Measurements from ENCODE around the gene EEFSEC.

EEFSEC gene

GRCh38 chr3:128301186-128302023 lies 148.1 kb downstream of the EEFSEC start:
- TF ChIP-seq POLR2AphosphoS5 (IDR thresholded peaks at IDR 0.05; ENCODE audit: low read depth) (no peak), GABPA (IDR thresholded peaks at IDR 0.05; ENCODE audit: low read depth) (no peak), CTCF (IDR thresholded peaks at IDR 0.05; ENCODE audit: insufficient read depth, low read length) (no peak), SPI1 (IDR thresholded peaks at IDR 0.05; ENCODE audit: borderline replicate concordance, low read depth) (no peak), REST (IDR thresholded peaks at IDR 0.05; ENCODE audit: insufficient replicate concordance, low read depth) (no peak)
- DNase-seq (ENCODE audit: low read depth in 1 of 2, low spot score in 1 of 2) = no peak
- no peak overlapping the region for H3K27ac ChIP-seq (replicated peaks)
- H3K27me3 ChIP-seq (ENCODE audit: insufficient read depth, poor library complexity, severe bottlenecking) = no peaks in the 10 kb centered on the region
- no peak overlapping the region for H3K4me3 ChIP-seq (replicated peaks; ENCODE audit: insufficient read depth, low read length)

GRCh38 chr3:128306481-128306880 lies 153.2 kb downstream of the EEFSEC start:
- no peak overlapping the region for H3K27ac ChIP-seq (replicated peaks)
- no peak for TF ChIP-seq SPI1 (IDR thresholded peaks at IDR 0.05; ENCODE audit: borderline replicate concordance, low read depth)
- no peak for TF ChIP-seq REST (IDR thresholded peaks at IDR 0.05; ENCODE audit: insufficient replicate concordance, low read depth)
- TF ChIP-seq CTCF (IDR thresholded peaks at IDR 0.05; ENCODE audit: insufficient read depth, low read length) = no peak
- no peak for TF ChIP-seq GABPA (IDR thresholded peaks at IDR 0.05; ENCODE audit: low read depth)
- TF ChIP-seq POLR2AphosphoS5 (IDR thresholded peaks at IDR 0.05; ENCODE audit: low read depth) = no peak
- H3K27me3 ChIP-seq (ENCODE audit: insufficient read depth, poor library complexity, severe bottlenecking) = no peaks in the 10 kb centered on the region
- no peak overlapping the region for H3K4me3 ChIP-seq (replicated peaks; ENCODE audit: insufficient read depth, low read length)
- no peak for DNase-seq (ENCODE audit: low read depth in 1 of 2, low spot score in 1 of 2)

GRCh38 chr3:128307029-128307633 lies 153.8 kb downstream of the EEFSEC start:
- Histone ChIP-seq H3K27ac (replicated peaks) (no peak overlapping the region), H3K4me3 (replicated peaks; ENCODE audit: insufficient read depth, low read length) (no peak overlapping the region), H3K27me3 (ENCODE audit: insufficient read depth, poor library complexity, severe bottlenecking) (no peaks in the 10 kb centered on the region)
- no peak for TF ChIP-seq CTCF (IDR thresholded peaks at IDR 0.05; ENCODE audit: insufficient read depth, low read length)
- TF ChIP-seq GABPA (IDR thresholded peaks at IDR 0.05; ENCODE audit: low read depth) = no peak
- TF ChIP-seq REST (IDR thresholded peaks at IDR 0.05; ENCODE audit: insufficient replicate concordance, low read depth) = no peak
- TF ChIP-seq POLR2AphosphoS5 (IDR thresholded peaks at IDR 0.05; ENCODE audit: low read depth) = no peak
- DNase-seq (ENCODE audit: low read depth in 1 of 2, low spot score in 1 of 2) = no peak

All from HL-60 (cell line).